HG03139 (cell line): ENCODE data around the gene TANGO6.
A peak's percentile ranks its signal among the peaks of the same experiment; 100 is the strongest.
"Not testable (repeated sequence)": the region's sequence is repeated elsewhere in the genome, so short reads cannot be mapped to it uniquely, and the experiment has no call there.

Experiments used
- ATAC-seq: cut with Tn5 transposase; IDR thresholded peaks from one replicate; pipeline ENCODE4 v1.9.1; 2021; ENCODE audit not compliant: unreplicated experiment

TANGO6 gene

DNA sequence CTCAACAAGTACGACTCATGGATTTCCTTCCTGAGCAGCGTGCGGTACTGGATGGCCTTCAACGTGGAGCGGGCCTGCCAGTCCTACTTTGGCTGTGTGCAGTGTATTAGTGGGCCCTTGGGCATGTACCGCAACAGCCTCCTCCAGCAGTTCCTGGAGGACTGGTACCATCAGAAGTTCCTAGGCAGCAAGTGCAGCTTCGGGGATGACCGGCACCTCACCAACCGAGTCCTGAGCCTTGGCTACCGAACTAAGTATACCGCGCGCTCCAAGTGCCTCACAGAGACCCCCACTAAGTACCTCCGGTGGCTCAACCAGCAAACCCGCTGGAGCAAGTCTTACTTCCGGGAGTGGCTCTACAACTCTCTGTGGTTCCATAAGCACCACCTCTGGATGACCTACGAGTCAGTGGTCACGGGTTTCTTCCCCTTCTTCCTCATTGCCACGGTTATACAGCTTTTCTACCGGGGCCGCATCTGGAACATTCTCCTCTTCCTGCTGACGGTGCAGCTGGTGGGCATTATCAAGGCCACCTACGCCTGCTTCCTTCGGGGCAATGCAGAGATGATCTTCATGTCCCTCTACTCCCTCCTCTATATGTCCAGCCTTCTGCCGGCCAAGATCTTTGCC, 271.1 kb downstream of the TANGO6 start:
- ATAC-seq = no peak

- ATAC-seq = no peak
Measured at GRCh38 chr16:69114976-69115355, 271.6 kb downstream of the TANGO6 start.

GRCh38 chr16:69115361-69115760, 272.0 kb downstream of the TANGO6 start:
- ATAC-seq = no peak

GRCh38 chr16:69115837-69116236, 272.5 kb downstream of the TANGO6 start:
- ATAC-seq = no peak

- no peak for ATAC-seq
Measured at GRCh38 chr16:69116256-69116875, 273.0 kb downstream of the TANGO6 start.

DNA sequence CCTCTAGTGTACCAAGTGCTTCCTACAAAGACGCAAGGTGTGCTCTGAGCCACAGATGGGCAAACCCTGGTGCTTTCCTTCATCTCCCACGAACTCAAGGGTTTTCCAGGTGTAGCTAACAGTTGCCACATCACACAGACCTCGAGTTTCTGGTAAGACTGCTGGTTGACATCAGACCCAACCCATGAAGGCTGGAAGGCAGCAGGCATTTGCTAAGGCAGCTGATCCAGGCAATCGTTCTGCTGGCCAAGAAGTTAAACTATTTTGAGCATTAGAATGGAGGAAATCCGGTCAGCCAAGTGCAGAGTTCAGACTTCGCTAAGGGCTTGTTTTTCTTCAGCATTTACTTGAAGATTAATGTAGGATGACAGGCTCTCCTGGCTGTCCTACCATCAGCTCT, 273.6 kb downstream of the TANGO6 start:
- no peak for ATAC-seq

DNA sequence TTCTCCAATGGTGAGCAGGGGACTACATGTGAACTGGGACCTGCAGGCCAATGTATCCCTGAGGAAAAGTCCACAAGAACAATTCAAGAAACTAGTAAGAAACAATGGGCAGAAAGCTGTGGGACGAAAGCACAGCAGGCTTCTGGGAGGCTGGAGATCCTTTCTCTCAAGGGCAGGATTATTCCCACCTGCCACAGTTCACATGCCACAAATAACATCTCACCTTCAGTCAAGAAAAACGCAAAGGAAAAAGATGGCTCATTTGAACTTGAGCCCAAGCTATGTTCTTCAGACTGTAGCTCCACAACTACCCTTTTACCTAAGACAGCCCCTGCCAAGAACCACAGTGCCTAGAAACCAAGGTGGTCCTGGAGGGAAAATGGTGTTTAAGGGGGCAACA, 275.1 kb downstream of the TANGO6 start:
- ATAC-seq = no peak

DNA sequence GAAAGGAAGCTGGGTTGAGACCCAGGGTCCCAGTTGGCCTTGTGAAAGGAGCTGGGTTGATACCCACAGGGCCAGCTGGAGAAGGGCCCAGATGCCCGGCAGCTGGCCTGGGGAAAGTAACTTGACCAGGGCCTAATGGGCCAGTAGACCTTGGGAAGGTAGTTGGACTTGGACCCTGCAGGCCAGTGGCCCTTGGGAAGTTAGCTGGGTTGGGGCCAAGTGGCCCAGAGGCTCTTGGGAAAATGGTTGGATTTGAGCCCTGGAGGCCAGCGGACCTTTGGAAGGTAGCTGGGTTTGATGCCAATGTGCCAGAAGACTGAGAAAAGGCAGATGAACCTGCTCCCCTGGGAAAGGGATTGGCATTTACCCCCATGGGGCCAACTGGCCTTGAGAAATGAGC, 275.7 kb downstream of the TANGO6 start:
- ATAC-seq = no peak

DNA sequence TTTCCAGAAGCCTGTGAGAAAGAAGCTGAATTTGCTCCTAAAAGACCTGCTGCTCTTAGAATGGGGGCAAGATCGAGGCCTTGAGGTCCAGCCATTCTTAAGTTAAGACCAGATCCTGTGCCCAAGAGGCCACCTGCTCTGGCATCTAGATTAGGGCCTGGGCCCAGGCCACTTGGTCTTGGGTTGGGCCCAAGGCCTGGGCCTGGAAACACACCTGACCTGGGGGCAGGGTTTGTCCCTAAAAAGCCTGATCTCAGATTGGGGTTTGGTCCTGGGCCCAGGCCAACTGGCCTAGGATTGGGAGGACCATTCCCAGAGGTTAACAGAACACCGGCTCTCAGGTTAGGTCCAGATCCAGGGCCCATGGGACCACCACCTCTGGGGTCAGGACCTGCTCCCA, 276.2 kb downstream of the TANGO6 start:
- no peak for ATAC-seq

- ATAC-seq = no peak
Measured at GRCh38 chr16:69120096-69120664, 276.8 kb downstream of the TANGO6 start.

- ATAC-seq = no peak
Measured at GRCh38 chr16:69123910-69124309, 280.6 kb downstream of the TANGO6 start.

- not testable (repeated sequence) for ATAC-seq
Measured at GRCh38 chr16:69124406-69124805, 281.1 kb downstream of the TANGO6 start.

DNA sequence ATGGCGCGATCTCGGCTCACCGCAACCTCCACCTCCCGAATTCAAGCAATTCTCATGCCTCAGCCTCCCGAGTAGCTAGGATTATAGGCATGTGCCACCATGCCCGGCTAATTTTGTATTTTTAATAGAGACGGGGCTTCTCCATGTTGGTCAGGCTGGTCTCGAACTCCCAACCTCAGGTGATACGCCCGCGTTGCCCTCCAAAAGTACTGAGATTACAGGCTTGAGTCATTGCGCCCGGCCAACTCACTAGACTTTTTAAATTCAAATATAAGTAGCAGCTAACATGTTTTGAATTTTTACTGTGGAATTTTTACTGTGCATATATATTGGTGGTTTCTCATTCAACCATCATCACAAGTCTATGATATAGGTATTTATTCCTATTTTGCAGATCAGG, 281.6 kb downstream of the TANGO6 start:
- not testable (repeated sequence) for ATAC-seq

- no peak for ATAC-seq
Measured at GRCh38 chr16:69126221-69126620, 282.9 kb downstream of the TANGO6 start.

DNA sequence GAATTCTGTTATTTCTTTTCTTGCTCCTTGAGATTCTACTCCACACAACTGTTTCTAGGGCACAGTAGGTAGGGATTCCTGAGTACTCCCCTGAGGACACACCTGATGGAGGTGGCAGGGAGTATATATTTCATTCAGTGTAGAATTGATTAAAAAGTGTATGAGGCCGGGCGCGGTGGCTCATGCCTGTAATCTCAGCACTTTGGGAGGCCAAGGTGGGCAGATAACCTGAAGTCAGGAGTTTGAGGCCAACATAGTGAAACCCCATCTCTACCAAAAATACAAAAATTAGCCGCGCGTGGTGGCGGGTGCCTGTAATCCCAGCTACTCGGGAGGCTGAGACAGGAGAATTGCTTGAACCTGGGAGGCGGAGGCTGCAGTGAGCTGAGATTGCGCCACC, 283.5 kb downstream of the TANGO6 start:
- ATAC-seq = not testable (repeated sequence)

GRCh38 chr16:69127966-69128510, 284.7 kb downstream of the TANGO6 start:
- no peak for ATAC-seq

- no peak for ATAC-seq
Measured at GRCh38 chr16:69130461-69130860, 287.1 kb downstream of the TANGO6 start.

DNA sequence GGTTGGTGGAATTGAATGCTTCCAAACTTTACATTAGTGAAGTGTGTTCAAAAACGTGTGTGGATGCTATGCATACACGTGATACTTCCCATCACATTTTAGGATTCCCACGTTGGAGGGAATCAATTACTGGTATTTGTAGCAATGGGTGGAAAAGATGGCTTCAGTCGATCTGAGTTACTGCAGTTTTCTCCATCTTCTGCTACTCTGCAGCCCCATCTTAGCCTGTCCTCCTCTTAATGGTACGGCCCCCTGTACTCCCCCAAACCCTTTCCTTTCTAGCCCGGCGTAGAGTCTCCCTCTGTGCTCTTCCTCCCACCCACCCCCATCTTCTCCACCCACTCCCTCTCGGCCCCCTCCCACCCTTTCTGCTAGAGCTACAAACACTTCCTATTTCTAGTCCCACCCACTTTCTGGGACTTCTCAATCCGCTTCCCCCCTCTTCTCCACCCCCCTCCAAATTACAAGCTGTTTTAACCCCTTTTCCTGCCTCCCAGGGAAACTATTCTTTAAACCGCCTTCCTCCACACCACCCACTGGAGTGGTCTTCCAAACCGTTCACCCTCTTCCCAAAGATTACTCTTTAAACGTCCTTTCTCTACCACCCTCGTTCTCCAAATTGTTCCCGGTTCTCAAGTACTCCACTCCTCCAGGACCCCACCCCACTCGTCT, 288.0 kb downstream of the TANGO6 start:
- ATAC-seq = no peak

- peak; percentile 30 for ATAC-seq
Measured at GRCh38 chr16:69131839-69132423, 288.6 kb downstream of the TANGO6 start.

DNA sequence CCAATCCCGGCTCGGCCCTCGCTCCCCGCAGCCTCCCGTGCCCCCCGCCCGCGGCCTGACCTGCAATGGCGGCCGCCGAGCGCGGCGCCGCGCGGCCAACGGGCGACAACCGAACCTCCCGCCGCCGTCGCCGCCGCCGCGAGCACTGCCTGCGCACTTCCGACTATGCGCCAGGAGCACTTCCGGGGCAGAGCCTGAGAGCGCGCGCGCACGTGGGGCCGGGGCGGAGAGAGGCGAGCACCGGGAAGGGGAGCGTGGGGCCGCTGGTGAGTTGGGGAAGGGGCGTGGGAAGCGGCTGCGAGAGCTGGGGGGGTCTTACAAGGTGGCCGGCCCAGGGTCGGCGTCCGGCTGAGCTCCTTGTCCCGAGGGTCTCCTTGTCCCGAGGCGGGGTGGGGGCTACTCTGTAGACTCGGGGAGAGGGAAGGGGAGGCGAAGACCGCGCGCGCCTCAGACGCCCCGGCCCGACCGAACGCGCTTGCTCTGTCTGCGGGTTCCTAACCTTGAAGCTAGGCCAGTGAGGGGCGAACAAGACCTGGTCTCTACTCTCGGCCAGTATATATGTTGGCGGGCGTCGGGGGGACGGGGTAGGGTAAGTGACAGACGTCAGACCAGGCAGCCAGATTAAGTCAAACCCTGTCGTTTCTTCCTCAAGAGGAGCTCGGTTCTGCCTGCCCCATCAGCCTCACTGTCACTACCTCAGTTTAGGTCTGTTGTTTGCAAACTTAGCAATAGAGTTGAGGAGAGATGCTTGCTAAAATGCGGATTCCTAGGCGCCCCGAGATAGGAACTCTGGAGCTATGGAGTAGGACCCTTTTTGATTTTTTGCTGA, 289.3 kb downstream of the TANGO6 start, which contains the start of the genes CHTF8 and UTP4:
Gene CHTF8 (minus strand): TSS at position 165 of the 829 bp plus-strand sequence. CDS start 11,130 bp downstream, outside the sequence.
Gene UTP4 (plus strand): TSS at position 226 of the 829 bp plus-strand sequence. CDS start 811 bp downstream, outside the sequence.
- ATAC-seq = peak; percentile 77
